Hair follicular keratinocyte (primary cell): Measurements from ENCODE around the gene TECPR1. TPM values are rescaled to one million over a fixed set of nuclear protein-coding genes. Genes with fewer than 3 reads are reported as not detected.

Experiments
- total RNA-seq: library from RNA; depleted of rRNA; stranded (reverse); fragments of >200 nt; gene quantifications from 2 replicates; pipeline ENCODE4 v1.2.3, GENCODE V29; 2015

Gene TECPR1, protein sequence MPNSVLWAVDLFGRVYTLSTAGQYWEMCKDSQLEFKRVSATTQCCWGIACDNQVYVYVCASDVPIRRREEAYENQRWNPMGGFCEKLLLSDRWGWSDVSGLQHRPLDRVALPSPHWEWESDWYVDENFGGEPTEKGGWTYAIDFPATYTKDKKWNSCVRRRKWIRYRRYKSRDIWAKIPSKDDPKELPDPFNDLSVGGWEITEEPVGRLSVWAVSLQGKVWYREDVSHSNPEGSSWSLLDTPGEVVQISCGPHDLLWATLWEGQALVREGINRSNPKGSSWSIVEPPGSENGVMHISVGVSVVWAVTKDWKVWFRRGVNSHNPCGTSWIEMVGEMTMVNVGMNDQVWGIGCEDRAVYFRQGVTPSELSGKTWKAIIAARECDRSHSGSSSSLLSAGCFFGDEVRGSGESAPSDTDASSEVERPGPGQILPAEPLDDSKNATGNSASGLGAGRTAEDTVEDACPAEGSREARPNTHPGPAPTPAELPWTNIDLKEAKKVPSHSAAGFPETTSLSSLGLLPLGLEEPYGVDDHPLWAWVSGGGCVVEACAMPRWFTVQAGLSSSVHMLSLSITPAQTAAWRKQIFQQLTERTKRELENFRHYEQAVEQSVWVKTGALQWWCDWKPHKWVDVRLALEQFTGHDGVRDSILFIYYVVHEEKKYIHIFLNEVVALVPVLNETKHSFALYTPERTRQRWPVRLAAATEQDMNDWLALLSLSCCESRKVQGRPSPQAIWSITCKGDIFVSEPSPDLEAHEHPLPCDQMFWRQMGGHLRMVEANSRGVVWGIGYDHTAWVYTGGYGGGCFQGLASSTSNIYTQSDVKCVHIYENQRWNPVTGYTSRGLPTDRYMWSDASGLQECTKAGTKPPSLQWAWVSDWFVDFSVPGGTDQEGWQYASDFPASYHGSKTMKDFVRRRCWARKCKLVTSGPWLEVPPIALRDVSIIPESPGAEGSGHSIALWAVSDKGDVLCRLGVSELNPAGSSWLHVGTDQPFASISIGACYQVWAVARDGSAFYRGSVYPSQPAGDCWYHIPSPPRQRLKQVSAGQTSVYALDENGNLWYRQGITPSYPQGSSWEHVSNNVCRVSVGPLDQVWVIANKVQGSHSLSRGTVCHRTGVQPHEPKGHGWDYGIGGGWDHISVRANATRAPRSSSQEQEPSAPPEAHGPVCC
- 8.1 and 37.4 TPM in 2 replicates for total RNA-seq

DNA sequence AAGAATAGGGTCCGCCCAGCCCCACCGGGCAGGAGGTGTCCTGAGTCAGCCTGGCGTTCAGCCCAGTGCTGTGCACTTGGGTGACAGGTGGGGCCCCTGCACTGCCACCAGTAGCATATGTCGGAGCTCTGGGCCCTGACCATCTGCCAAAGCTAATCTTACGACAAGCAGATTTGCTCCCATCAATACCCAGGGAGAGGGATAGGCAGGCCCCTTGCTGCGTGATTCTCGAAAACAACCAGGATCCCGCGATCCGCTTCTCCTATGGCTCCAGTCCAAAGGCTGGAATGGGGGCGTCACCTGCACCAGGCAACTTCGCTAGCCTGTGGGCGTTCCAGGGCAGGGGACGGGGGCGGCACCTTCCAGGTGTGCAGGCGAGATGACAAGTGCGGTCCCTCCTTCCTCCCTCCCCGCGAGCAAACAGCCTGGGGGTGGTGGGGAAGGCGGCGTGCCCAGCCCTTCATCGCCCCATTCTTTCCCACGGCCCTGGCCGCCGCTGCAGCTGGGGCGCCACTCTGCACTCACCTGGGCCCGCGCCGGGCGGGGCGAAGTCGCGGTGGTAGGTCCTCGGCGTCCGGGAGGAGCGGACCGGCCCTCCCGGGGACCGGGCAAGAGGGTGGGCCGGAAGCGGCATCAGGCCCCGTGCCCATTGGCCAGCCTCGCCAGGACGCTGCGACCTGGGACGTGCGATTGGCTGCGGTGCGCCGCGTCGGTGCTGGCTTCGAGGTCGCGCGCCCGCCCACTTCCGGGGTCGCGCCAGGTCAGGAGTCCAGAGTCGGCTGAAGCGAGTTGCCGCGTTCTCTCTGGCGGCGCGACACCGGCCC is at the start of gene TECPR1:
TECPR1 (minus strand) TSS at position 632 of the 824 bp plus-strand sequence. CDS start 6,086 bp downstream, outside the sequence.

DNA sequence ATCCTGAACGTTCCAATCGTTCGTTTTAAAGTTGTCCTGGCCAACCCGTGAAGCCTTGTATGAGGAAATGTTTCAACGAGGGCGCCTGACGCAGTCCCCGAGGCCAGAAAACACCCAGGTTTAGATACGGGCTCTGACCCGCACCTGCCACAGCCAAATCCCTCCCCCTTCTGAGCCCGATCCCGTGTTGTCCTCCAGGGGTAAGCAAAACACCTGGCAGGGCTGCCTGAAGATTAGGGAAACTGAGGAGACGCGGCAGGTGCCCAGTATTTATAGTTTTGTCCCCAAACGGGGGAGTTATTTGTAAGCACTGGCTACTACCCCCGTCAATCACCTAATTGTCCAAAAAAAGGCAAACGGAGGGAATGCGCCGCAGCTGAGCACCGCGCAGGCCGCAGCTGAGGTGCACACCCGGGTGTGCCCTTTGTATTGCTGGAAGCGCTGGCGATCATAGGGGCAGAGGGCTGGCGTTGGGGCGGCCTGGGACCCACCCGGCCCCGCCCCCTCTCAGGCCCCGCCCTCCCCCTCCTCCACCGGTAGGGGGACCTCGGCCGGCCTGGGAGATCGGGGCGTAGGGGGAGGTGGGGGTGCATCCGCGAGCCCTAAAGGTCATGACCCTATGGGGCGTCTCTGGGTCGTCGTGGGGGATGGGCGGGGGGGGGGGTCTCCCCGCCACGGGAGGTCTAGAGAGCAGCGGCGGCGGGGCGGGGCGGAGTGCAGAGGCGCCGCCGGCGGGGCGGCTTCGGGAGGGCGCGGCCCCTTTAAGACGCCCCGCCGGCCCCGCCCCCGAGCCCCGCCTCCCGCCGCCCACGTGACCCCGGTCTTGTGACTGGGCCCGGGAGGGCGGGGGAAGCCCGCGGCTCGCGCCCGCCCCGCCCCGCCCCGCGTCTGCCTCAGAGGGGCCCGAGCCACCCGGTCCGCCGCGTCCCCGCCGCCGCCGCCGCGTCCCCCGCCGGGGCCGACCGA is 29.0 kb upstream of the TECPR1 start, which contains the start of gene BRI3:
BRI3 (plus strand) TSS at position 896 of the 966 bp plus-strand sequence. CDS start 110 bp downstream, outside the sequence.

DNA sequence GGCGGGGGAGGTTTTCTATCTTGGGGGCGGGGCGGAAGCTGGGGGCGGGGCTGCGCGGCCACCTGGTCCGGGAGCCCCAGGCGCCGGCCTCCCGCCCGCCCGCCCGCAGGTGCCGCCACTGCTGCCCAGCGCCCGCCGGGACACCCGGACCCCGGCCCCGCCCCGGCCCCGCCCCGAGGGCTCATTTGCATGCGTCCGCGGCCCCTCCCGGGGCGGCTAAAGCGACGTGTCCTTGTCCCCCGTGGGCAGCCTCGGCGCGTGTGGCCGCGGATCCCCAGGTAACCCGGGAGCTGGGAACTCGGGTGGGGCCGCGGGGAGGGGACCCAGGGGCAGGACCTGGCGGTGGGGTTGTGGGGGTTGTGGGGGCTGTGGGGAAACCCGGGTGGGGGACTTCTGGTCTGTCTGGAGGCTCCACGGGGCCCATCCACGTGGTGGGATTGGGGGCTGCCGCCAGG is 40.8 kb downstream of the TECPR1 start, which contains the start of gene BHLHA15:
BHLHA15 (plus strand) TSS at position 219 of the 455 bp plus-strand sequence. CDS start 871 bp downstream, outside the sequence.

Other genes with a start within 250 kb of the TECPR1 start
- 7.6 and 9.0 TPM in 2 replicates for gene LMTK2, start 145.4 kb downstream of the TECPR1 start, total RNA-seq
- gene BHLHA15, start 40.8 kb downstream of the TECPR1 start, total RNA-seq, result 1.2 and 3.3 TPM in 2 replicates
- 21.0 and 33.1 TPM in 2 replicates for gene BRI3, start 29.5 kb upstream of the TECPR1 start, total RNA-seq
- 27.5 and 34.1 TPM in 2 replicates for gene BAIAP2L1, start 148.9 kb upstream of the TECPR1 start, total RNA-seq